SK-N-SH (cell line): ENCODE data around the gene KRTAP10-5.

Experiments used
- CTCF ChIP-seq: fragments of 200-600 bp; sonication (generic); IDR thresholded peaks from 2 replicates; pipeline ENCODE4 v1.6.1; 2017; ENCODE audit warnings: antibody characterized with exemption, mild to moderate bottlenecking, moderate library complexity
- EP300 ChIP-seq, 2 experiments: IDR thresholded peaks; 2 replicates each; pipeline versions ENCODE4 v1.4.0 to v1.6.1; 2012; ENCODE audit warnings: borderline replicate concordance in 1 of 2, low read depth in 1 of 2, low read length in 1 of 2
- JUND ChIP-seq: IDR thresholded peaks from 2 replicates; pipeline ENCODE4 v1.4.0; 2012
- NFIC ChIP-seq: IDR thresholded peaks from 2 replicates; pipeline ENCODE4 v1.4.0; 2012; ENCODE audit warnings: borderline replicate concordance
- POLR2AphosphoS5 ChIP-seq: IDR thresholded peaks from 2 replicates; pipeline ENCODE4 v1.6.1; 2012; ENCODE audit warnings: low read depth, low read length
- RFX5 ChIP-seq: IDR thresholded peaks from 2 replicates; pipeline ENCODE4 v1.6.1; 2012; ENCODE audit warnings: mild to moderate bottlenecking, improper control_type of control experiment, low read length
- TF ChIP-seq, protein P1 (sequence below): IDR thresholded peaks from 2 replicates; pipeline ENCODE4 v1.6.1; 2012; ENCODE audit warnings: mild to moderate bottlenecking, low read depth, low read length, moderate library complexity
- TF ChIP-seq, protein P2 (sequence below): fragments of 150-350 bp; IDR thresholded peaks from 2 replicates; pipeline ENCODE4 v1.6.1; 2017; ENCODE audit warnings: antibody characterized with exemption, low read length, low read depth, borderline replicate concordance
- TF ChIP-seq, protein P3 (sequence below): IDR thresholded peaks from 2 replicates; pipeline ENCODE4 v1.4.0; 2012; ENCODE audit warnings: low read depth, borderline replicate concordance
- TF ChIP-seq, protein P4 (sequence below): fragments of 150-350 bp; IDR thresholded peaks from 2 replicates; pipeline ENCODE4 v1.6.1; 2016; ENCODE audit warnings: mild to moderate bottlenecking, low read depth, low read length

GRCh38 chr21:44535963-44536362, 44.4 kb downstream of the KRTAP10-5 start:
- TF ChIP-seq CTCF, result no peak
- TF ChIP-seq, protein P1, sequence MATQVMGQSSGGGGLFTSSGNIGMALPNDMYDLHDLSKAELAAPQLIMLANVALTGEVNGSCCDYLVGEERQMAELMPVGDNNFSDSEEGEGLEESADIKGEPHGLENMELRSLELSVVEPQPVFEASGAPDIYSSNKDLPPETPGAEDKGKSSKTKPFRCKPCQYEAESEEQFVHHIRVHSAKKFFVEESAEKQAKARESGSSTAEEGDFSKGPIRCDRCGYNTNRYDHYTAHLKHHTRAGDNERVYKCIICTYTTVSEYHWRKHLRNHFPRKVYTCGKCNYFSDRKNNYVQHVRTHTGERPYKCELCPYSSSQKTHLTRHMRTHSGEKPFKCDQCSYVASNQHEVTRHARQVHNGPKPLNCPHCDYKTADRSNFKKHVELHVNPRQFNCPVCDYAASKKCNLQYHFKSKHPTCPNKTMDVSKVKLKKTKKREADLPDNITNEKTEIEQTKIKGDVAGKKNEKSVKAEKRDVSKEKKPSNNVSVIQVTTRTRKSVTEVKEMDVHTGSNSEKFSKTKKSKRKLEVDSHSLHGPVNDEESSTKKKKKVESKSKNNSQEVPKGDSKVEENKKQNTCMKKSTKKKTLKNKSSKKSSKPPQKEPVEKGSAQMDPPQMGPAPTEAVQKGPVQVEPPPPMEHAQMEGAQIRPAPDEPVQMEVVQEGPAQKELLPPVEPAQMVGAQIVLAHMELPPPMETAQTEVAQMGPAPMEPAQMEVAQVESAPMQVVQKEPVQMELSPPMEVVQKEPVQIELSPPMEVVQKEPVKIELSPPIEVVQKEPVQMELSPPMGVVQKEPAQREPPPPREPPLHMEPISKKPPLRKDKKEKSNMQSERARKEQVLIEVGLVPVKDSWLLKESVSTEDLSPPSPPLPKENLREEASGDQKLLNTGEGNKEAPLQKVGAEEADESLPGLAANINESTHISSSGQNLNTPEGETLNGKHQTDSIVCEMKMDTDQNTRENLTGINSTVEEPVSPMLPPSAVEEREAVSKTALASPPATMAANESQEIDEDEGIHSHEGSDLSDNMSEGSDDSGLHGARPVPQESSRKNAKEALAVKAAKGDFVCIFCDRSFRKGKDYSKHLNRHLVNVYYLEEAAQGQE, result no peak
- TF ChIP-seq NFIC, result no peak
- TF ChIP-seq, protein P2, sequence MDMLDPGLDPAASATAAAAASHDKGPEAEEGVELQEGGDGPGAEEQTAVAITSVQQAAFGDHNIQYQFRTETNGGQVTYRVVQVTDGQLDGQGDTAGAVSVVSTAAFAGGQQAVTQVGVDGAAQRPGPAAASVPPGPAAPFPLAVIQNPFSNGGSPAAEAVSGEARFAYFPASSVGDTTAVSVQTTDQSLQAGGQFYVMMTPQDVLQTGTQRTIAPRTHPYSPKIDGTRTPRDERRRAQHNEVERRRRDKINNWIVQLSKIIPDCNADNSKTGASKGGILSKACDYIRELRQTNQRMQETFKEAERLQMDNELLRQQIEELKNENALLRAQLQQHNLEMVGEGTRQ, result no peak
- TF ChIP-seq, protein P3, sequence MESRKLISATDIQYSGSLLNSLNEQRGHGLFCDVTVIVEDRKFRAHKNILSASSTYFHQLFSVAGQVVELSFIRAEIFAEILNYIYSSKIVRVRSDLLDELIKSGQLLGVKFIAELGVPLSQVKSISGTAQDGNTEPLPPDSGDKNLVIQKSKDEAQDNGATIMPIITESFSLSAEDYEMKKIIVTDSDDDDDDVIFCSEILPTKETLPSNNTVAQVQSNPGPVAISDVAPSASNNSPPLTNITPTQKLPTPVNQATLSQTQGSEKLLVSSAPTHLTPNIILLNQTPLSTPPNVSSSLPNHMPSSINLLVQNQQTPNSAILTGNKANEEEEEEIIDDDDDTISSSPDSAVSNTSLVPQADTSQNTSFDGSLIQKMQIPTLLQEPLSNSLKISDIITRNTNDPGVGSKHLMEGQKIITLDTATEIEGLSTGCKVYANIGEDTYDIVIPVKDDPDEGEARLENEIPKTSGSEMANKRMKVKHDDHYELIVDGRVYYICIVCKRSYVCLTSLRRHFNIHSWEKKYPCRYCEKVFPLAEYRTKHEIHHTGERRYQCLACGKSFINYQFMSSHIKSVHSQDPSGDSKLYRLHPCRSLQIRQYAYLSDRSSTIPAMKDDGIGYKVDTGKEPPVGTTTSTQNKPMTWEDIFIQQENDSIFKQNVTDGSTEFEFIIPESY, result no peak
- TF ChIP-seq EP300 (IDR thresholded peaks at IDR 0.05; ENCODE audit: borderline replicate concordance in 1 of 2, low read depth in 1 of 2, low read length in 1 of 2), result no peak
- TF ChIP-seq JUND, result no peak
- TF ChIP-seq POLR2AphosphoS5, result no peak
- TF ChIP-seq RFX5, result no peak
- TF ChIP-seq, protein P4, sequence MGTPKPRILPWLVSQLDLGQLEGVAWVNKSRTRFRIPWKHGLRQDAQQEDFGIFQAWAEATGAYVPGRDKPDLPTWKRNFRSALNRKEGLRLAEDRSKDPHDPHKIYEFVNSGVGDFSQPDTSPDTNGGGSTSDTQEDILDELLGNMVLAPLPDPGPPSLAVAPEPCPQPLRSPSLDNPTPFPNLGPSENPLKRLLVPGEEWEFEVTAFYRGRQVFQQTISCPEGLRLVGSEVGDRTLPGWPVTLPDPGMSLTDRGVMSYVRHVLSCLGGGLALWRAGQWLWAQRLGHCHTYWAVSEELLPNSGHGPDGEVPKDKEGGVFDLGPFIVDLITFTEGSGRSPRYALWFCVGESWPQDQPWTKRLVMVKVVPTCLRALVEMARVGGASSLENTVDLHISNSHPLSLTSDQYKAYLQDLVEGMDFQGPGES, result no peak
